ENCODE measurements around the gene EEF1A2. TPM values are rescaled to one million over a fixed set of nuclear protein-coding genes. Genes with fewer than 3 reads are reported as not detected.
"Not testable (repeated sequence)": the region's sequence is repeated elsewhere in the genome, so short reads cannot be mapped to it uniquely, and the experiment has no call there.

EEF1A2 gene
- total RNA-seq, 4 donors from 2014 or later, result 1.1 to 1.5 TPM; not detected in 2

DNA sequence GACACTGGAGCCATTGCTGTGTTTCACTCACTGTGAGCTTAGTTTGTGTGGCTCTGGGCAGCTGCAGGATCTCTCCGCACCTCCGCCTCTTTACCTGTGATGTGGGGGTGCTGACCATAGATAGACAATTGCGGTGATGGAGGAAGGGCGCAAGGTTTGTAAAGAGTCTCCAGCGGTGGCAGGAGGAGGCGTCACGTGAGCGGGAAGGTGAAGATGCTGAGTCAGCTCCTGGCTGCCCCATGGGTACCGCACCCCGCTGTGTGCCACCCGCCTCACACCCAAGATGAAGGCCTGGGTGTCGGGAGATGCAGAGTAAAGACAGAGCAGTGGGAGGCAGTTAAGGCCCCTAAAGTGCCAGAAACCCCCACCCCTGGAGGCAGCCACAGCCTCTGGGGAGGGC lies 17.4 kb downstream of the EEF1A2 start:
- intact Hi-C loops (cut with DNase I; ENCODE audit: low total_unique reads), result no loop called here
- peaks cover 0 to 18% of the 10 kb centered on the region in 2 donors for H3K27me3 ChIP-seq
- no peaks in the 10 kb centered on the region for H3K9me3 ChIP-seq
- H3K4me3 ChIP-seq, result no peak overlapping the region
- no peak overlapping the region for H3K27ac ChIP-seq
- no peaks in the 10 kb centered on the region for H3K4me1 ChIP-seq
- TF ChIP-seq, protein P1, sequence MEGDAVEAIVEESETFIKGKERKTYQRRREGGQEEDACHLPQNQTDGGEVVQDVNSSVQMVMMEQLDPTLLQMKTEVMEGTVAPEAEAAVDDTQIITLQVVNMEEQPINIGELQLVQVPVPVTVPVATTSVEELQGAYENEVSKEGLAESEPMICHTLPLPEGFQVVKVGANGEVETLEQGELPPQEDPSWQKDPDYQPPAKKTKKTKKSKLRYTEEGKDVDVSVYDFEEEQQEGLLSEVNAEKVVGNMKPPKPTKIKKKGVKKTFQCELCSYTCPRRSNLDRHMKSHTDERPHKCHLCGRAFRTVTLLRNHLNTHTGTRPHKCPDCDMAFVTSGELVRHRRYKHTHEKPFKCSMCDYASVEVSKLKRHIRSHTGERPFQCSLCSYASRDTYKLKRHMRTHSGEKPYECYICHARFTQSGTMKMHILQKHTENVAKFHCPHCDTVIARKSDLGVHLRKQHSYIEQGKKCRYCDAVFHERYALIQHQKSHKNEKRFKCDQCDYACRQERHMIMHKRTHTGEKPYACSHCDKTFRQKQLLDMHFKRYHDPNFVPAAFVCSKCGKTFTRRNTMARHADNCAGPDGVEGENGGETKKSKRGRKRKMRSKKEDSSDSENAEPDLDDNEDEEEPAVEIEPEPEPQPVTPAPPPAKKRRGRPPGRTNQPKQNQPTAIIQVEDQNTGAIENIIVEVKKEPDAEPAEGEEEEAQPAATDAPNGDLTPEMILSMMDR (IDR thresholded peaks at IDR 0.05), result no peak
- no peak for TF ChIP-seq POLR2A (IDR thresholded peaks at IDR 0.05)
- H3K36me3 ChIP-seq, result no peaks in the 10 kb centered on the region
- DNase-seq, result no peak

DNA sequence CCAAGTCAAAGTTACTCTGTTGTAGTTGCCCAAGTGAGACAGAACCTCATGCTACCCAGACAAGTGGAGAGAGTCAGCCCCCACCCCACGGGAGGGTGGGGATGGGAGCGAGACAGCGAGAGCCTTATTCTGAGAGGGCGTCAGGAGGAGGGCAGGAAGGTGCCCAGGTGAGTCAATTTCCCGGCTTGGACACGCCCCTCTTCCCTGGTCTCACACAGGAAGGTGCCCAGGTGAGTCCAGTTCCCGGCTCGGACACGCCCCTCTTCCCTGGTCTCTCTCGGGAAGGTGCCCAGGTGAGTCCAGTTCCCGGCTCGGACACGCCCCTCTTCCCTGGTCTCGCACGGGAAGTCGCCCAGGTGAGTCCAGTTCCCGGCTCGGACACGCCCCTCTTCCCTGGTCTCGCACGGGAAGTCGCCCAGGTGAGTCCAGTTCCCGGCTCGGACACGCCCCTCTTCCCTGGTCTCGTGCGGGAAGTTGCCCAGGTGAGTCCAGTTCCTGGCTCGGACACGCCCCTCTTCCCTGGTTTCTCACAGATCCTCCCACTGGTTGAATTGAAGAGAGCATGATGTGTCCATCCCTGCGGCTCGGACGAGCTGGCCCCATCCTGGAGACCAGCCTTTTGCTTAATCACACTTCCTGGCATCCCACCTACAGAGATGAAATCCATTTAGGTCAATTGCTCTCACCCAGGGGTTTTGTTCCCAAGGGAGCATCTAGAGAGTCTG lies 19.0 kb downstream of the EEF1A2 start:
- H3K36me3 ChIP-seq; H3K4me1 ChIP-seq; intact Hi-C loops (cut with DNase I; ENCODE audit: low total_unique reads); H3K4me3 ChIP-seq; H3K27ac ChIP-seq; DNase-seq; H3K9me3 ChIP-seq: not testable (repeated sequence)
- peaks cover 0 to 24% of the 10 kb centered on the region in 2 donors for H3K27me3 ChIP-seq

DNA sequence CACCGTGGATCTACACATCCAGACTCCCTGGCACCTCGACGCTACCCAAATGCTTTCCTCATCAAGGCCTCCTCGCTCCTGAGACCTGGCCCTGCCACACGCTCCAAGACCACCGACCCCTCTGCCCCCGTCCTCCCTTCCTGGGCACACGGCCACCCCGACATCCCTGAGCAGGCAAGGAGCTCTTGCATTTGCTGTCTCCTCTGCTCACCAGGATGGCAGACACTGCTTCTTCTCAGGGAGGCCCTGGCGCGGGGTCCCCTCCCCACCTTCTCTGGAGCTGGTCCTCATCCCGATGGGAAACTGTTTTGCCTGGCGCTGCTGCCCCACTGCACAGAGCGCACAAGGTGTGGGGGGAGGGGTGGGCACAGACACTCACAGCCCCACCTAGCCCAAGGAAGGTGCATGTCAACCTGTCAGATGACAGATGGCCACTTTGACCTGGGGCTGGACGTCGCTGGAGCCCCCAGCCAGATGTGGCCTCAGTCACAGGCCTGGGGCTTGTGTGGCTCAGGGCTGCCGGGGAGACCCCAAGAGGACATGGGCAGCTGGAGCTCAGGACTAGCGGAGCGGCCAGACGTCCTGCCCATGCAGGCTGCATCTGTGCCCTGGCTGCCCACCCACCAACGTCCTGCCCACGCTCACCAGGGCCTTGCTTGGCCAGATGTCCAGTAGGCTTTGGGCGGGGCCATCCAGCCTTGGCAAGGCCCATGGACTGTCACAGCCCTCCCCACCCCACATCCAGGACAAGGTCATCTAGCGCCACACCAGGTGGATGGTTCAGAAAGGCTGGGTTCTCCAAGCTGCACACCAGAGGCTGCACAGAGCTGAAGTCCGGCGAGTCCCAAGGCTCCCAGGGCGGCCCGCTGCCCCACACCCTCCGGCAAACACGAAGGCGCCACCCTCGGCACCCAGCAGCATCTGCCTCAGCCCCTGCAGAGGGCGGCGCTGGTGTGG lies 20.3 kb downstream of the EEF1A2 start:
- no peak for TF ChIP-seq POLR2A (IDR thresholded peaks at IDR 0.05)
- TF ChIP-seq, protein P1 (IDR thresholded peaks at IDR 0.05), result no peak
- no peak overlapping the region for H3K27ac ChIP-seq
- H3K4me3 ChIP-seq, result no peak overlapping the region
- no peaks in the 10 kb centered on the region for H3K4me1 ChIP-seq
- H3K27me3 ChIP-seq, result peaks cover 0 to 22% of the 10 kb centered on the region in 2 donors
- intact Hi-C loops (cut with DNase I; ENCODE audit: low total_unique reads), result no loop called here
- DNase-seq, result no peak
- no peaks in the 10 kb centered on the region for H3K9me3 ChIP-seq
- no peaks in the 10 kb centered on the region for H3K36me3 ChIP-seq

DNA sequence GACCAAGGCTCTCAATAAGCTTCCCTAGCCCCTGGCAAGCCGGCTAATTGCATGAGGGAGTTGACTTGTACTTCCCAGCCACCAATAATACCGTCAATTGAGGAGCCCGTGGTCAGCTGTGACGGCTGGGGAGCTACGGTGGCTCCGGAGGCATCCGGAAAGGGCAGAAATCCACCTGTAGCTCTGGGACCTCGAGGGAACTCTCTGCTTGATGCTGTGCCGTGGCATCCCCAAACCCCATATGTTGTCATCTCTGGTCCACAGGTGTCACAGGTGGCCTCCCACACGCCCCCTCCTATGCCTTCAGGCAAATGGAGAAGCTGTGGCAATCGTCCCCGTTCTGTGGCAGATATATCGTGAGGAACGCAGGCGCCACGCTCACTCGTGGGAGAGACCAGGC lies 20.9 kb downstream of the EEF1A2 start:
- intact Hi-C loops (cut with DNase I; ENCODE audit: low total_unique reads), result no loop called here
- Histone ChIP-seq H3K4me1 (no peaks in the 10 kb centered on the region), H3K27me3 (peaks cover 0 to 28% of the 10 kb centered on the region in 2 donors), H3K27ac (no peak overlapping the region), H3K36me3 (no peaks in the 10 kb centered on the region), H3K9me3 (no peaks in the 10 kb centered on the region), H3K4me3 (no peak overlapping the region)
- no peak for DNase-seq
- TF ChIP-seq POLR2A (IDR thresholded peaks at IDR 0.05), result no peak
- TF ChIP-seq, protein P1 (IDR thresholded peaks at IDR 0.05), result no peak

DNA sequence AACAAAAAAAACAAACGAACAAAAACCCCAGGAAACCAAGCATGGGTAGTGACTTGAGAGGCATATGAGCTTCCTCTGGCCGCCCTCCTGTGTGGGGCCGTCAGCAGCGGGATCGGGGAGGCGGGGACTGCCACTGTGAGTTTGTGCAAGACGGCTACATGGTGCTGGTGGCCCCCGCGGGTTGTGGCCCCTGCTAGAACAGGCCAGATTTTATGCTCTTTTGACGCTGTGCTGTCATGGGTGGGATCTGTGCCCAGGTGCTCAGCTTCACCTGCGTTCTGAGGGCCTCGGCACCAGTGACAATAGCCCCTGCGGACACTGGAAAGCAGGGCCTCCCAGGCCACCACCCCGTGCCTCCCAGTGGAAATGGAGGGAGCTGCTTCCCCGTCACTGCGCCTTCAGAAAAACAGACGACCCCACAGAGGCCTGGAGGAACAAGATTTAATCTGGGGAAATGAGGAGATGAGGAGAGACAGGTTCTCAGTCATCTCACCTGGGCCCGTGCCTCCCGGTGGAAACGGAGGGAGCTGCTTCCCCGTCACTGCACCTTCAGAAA lies 21.7 kb downstream of the EEF1A2 start:
- Histone ChIP-seq H3K4me3 (no peak overlapping the region), H3K36me3 (no peaks in the 10 kb centered on the region), H3K27ac (no peak overlapping the region), H3K4me1 (peaks cover 0 to 2% of the 10 kb centered on the region in 2 donors), H3K27me3 (peaks cover 0 to 29% of the 10 kb centered on the region in 2 donors), H3K9me3 (no peaks in the 10 kb centered on the region)
- TF ChIP-seq, protein P1 (IDR thresholded peaks at IDR 0.05), result no peak
- TF ChIP-seq POLR2A (IDR thresholded peaks at IDR 0.05), result no peak
- no peak for DNase-seq
- intact Hi-C loops (cut with DNase I; ENCODE audit: low total_unique reads), result no loop called here

Measured in uterus (tissue), 4 donors.